ENCODE results near the gene SYNE1. TPM values are rescaled to one million over a fixed set of nuclear protein-coding genes. Genes with fewer than 3 reads are reported as not detected.

Gene SYNE1
- total and polyA plus RNA-seq, 2 of the 8 experiments (the other 6 are each of a cell fraction or from before 2014, with no cell fraction given): 2.8 to 5.5 TPM

DNA sequence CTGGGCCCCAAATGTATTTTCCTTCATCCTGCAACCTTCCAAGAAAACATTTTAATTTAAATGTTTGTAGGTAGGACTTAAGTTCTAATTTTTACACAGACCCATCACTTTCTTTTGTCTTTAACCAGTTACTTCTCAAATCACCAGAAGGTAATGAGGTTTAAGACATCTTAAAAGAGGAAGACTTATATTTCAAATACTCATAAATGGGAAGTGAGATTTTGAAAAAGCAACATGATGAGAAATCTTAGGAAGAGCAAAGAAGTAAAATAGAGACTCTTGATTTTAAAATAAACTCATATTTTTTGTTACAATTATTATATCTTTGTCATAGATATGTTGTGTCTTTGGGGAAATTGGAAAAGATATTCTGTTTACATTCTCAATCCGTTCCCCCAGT lies 82.3 kb downstream of the SYNE1 start:
- no peaks in the 10 kb centered on the region for H3K9me3 ChIP-seq (ENCODE audit: insufficient read depth in 2 of 2, low read depth in 1 of 2, low read length in 1 of 2)
- no peak overlapping the region for H2BK120ac ChIP-seq (replicated peaks; ENCODE audit: low read depth, low read length)
- H3K9ac ChIP-seq (replicated peaks in 1 of 4; ENCODE audit: extremely low read depth in 1 of 4, low read depth in 3 of 4, low read length in 3 of 4): no peak overlapping the region
- H2BK12ac ChIP-seq (ENCODE audit: low read depth, low read length): no peak overlapping the region
- no peaks in the 10 kb centered on the region for H3K4me1 ChIP-seq (replicated peaks in 1 of 4; ENCODE audit: control insufficient read depth in 3 of 4, insufficient read depth in 4 of 4, low read length in 3 of 4)
- H3K79me2 ChIP-seq (ENCODE audit: control insufficient read depth in 1 of 2, insufficient read depth in 2 of 2, low read length in 2 of 2): no peaks in the 10 kb centered on the region
- H3K36me3 ChIP-seq (ENCODE audit: control insufficient read depth in 2 of 4, insufficient read depth in 4 of 4, low read length in 3 of 4): no peaks in the 10 kb centered on the region
- no peak overlapping the region for H4K91ac ChIP-seq (replicated peaks; ENCODE audit: insufficient read length, low read length)
- no peak overlapping the region for H3K27ac ChIP-seq (ENCODE audit: low read depth, low read length)
- H3K4me2 ChIP-seq (ENCODE audit: insufficient read depth in 1 of 2, low read depth in 2 of 2, low read length in 2 of 2): no peak overlapping the region
- H3K14ac ChIP-seq (ENCODE audit: insufficient read length): no peak overlapping the region
- no peak overlapping the region for H2BK5ac ChIP-seq (ENCODE audit: low read depth, low read length)
- no peak overlapping the region for H3K18ac ChIP-seq (ENCODE audit: extremely low read depth, low read length)
- no peak overlapping the region for H2AFZ ChIP-seq (ENCODE audit: low read length)
- no peaks in the 10 kb centered on the region for H3K79me1 ChIP-seq (ENCODE audit: low read depth, low read length)
- H3K27me3 ChIP-seq (replicated peaks in 1 of 4; ENCODE audit: control insufficient read depth in 3 of 4, extremely low read depth in 1 of 4, insufficient read depth in 3 of 4, low read length in 3 of 4): no peaks in the 10 kb centered on the region
- no peak overlapping the region for H2AK5ac ChIP-seq (ENCODE audit: low read depth, low read length)
- no peaks in the 10 kb centered on the region for H4K20me1 ChIP-seq (replicated peaks in 1 of 2; ENCODE audit: control insufficient read depth in 1 of 2, insufficient read depth in 2 of 2, low read length in 2 of 2)
- no peak overlapping the region for H3K56ac ChIP-seq (replicated peaks; ENCODE audit: insufficient read length, low read depth, low read length)
- ChIA-PET CTCF (ENCODE audit: partially characterized antibody) (interaction anchor here (2.8 to 4.6 kb wide), 3 partner anchors 88 to 146 kb away, joined by 10 to 40 read pairs (median 21); no protein-coding TSS in a partner anchor), POLR2A (ENCODE audit: partially characterized antibody) (no interaction called here)
- no peak overlapping the region for H3K4ac ChIP-seq (replicated peaks; ENCODE audit: insufficient read length, low read depth, low read length)
- 96% methylated on average over 1 of the region's 1 CpG; no CpG with 5 or more reads in 1 of the 2 experiments for WGBS, 2 experiments (ENCODE audit: extremely low coverage in 1 of 2, insufficient coverage in 1 of 2, insufficient read length in 1 of 2, insufficient replicate concordance in 2 of 2, low coverage in 1 of 2, low lambda C conversion rate in 2 of 2, missing lambda C conversion rate in 1 of 2)
- no peak for FAIRE-seq
- H3K23ac ChIP-seq (ENCODE audit: insufficient read length): no peak overlapping the region
- H2BK20ac ChIP-seq (ENCODE audit: low read length): no peak overlapping the region
- no peaks in the 10 kb centered on the region for H3K23me2 ChIP-seq (ENCODE audit: low read depth, low read length)
- DNase-seq (ENCODE audit: low read depth in 1 of 2, low spot score in 2 of 2): no peak
- no peak overlapping the region for H3K4me3 ChIP-seq (ENCODE audit: extremely low read depth in 1 of 4, insufficient read depth in 2 of 4, low read depth in 3 of 4, low read length in 4 of 4)
- no peak overlapping the region for H4K8ac ChIP-seq (ENCODE audit: extremely low read depth, insufficient read depth, low read length)
- H2BK15ac ChIP-seq (ENCODE audit: low read length): no peak overlapping the region
- no peak overlapping the region for H4K5ac ChIP-seq (ENCODE audit: insufficient read length, low read depth, low read length)
- TF ChIP-seq GTF2F1 (IDR thresholded peaks at IDR 0.05; ENCODE audit: borderline replicate concordance, low read depth, low read length) (no peak), CBX8 (IDR thresholded peaks at IDR 0.05; ENCODE audit: borderline replicate concordance, low read depth, low read length) (no peak), KDM1A (IDR thresholded peaks at IDR 0.05; ENCODE audit: borderline replicate concordance, low read length) (no peak), EGR1 (IDR thresholded peaks at IDR 0.05; ENCODE audit: borderline replicate concordance, low read depth, low read length) (no peak), TAF7 (optimal IDR thresholded peaks at IDR 0.05; ENCODE audit: borderline replicate concordance, low read depth, low read length) (no peak), EZH2 (IDR thresholded peaks at IDR 0.05; ENCODE audit: low read depth, low read length, severe bottlenecking) (no peak), JUND (IDR thresholded peaks at IDR 0.05; ENCODE audit: low read length) (no peak), POLR2A (IDR thresholded peaks at IDR 0.05; ENCODE audit: control extremely low read depth in 1 of 2, low read depth in 2 of 2, low read length in 2 of 2) (no peak), HDAC2 (IDR thresholded peaks at IDR 0.05; ENCODE audit: borderline replicate concordance in 1 of 2, low read depth in 2 of 2, low read length in 2 of 2) (no peak), CBX5 (IDR thresholded peaks at IDR 0.05; ENCODE audit: low read depth, low read length) (no peak), EP300 (IDR thresholded peaks at IDR 0.05; ENCODE audit: borderline replicate concordance in 1 of 2, low read depth in 2 of 2, low read length in 2 of 2) (no peak), SUZ12 (IDR thresholded peaks at IDR 0.05; ENCODE audit: low read length) (no peak), SAP30 (IDR thresholded peaks at IDR 0.05; ENCODE audit: insufficient read depth, insufficient replicate concordance, low read length) (no peak), TAF1 (IDR thresholded peaks at IDR 0.05; ENCODE audit: low read depth, low read length) (no peak), SP1 (IDR thresholded peaks at IDR 0.05; ENCODE audit: low read depth, low read length) (no peak)

Data from H1 (cell line).